SHP77 treated with DMSO at 0.1 percent for 48 hours (cell line): Measurements from ENCODE around the gene DLGAP1.
A peak's percentile ranks its signal among the peaks of the same experiment; 100 is the strongest.

Experiments used
- DNase-seq: peaks from one replicate; lab custom pipeline; 2025; lab: John Stamatoyannopoulos, UW

DLGAP1 gene

GRCh38 chr18:3690764-3691066 is 764.4 kb downstream of the DLGAP1 start:
- DNase-seq: no peak

GRCh38 chr18:3689986-3690763 is 764.9 kb downstream of the DLGAP1 start:
- DNase-seq: no peak

- no peak for DNase-seq
Observed at GRCh38 chr18:3689091-3689490, 766.0 kb downstream of the DLGAP1 start.

- DNase-seq: no peak
Observed at GRCh38 chr18:3688690-3689089, 766.4 kb downstream of the DLGAP1 start.

GRCh38 chr18:3683483-3683882 is 771.6 kb downstream of the DLGAP1 start:
- DNase-seq: no peak

- DNase-seq: no peak
Observed at GRCh38 chr18:3682061-3682460, 773.0 kb downstream of the DLGAP1 start.

GRCh38 chr18:3679241-3679640 is 775.9 kb downstream of the DLGAP1 start:
- no peak for DNase-seq

GRCh38 chr18:3675994-3676393 is 779.1 kb downstream of the DLGAP1 start:
- DNase-seq: no peak

- DNase-seq: no peak
Observed at GRCh38 chr18:3675446-3675845, 779.7 kb downstream of the DLGAP1 start.

- no peak for DNase-seq
Observed at GRCh38 chr18:3671176-3671575, 783.9 kb downstream of the DLGAP1 start.

GRCh38 chr18:3669376-3669775 is 785.7 kb downstream of the DLGAP1 start:
- no peak for DNase-seq

GRCh38 chr18:3667255-3668137 is 787.6 kb downstream of the DLGAP1 start:
- DNase-seq: peak; percentile 17

GRCh38 chr18:3666526-3667254 is 788.4 kb downstream of the DLGAP1 start:
- no peak for DNase-seq

- DNase-seq: peak; percentile 83
Observed at GRCh38 chr18:3665780-3666525, 789.2 kb downstream of the DLGAP1 start.

GRCh38 chr18:3665204-3665603 is 789.9 kb downstream of the DLGAP1 start:
- no peak for DNase-seq

- peak; percentile 9 for DNase-seq
Observed at GRCh38 chr18:3664563-3665178, 790.4 kb downstream of the DLGAP1 start.

GRCh38 chr18:3663870-3664512 is 791.1 kb downstream of the DLGAP1 start:
- DNase-seq: no peak

- no peak for DNase-seq
Observed at GRCh38 chr18:3661989-3662388, 793.1 kb downstream of the DLGAP1 start.

- no peak for DNase-seq
Observed at GRCh38 chr18:3660739-3661515, 794.2 kb downstream of the DLGAP1 start.

- no peak for DNase-seq
Observed at GRCh38 chr18:3658529-3658928, 796.6 kb downstream of the DLGAP1 start.
